H9 (cell line): ENCODE data around the gene CERK. TPM values are rescaled to one million over a fixed set of nuclear protein-coding genes. Genes with fewer than 3 reads are reported as not detected.

Experiments used
- DNase-seq: peaks from one replicate; pipeline ENCODE4 v3.0.0-alpha.2; 2017
- H2AFZ ChIP-seq: one replicate; pipeline ENCODE4 v1.6.1; 2013; ENCODE audit warnings: mild to moderate bottlenecking, low read length, control low read depth, moderate library complexity
- H2AK5ac ChIP-seq: 2 replicates; pipeline ENCODE4 v1.6.1; 2013; ENCODE audit warnings: low read length, control low read depth, mixed read lengths; ENCODE audit not compliant: insufficient read length
- H2BK120ac ChIP-seq: one replicate; pipeline ENCODE4 v1.6.1; 2013; ENCODE audit warnings: low read depth, mild to moderate bottlenecking, low read length, control low read depth, inconsistent platforms; ENCODE audit not compliant: poor library complexity, severe bottlenecking
- H2BK12ac ChIP-seq: 2 replicates; pipeline ENCODE4 v1.6.1; 2013; ENCODE audit warnings: low read length, control low read depth, mixed read lengths, low read depth; ENCODE audit not compliant: insufficient read length
- H2BK15ac ChIP-seq: 2 replicates; pipeline ENCODE4 v1.6.1; 2013; ENCODE audit warnings: low read depth, low read length, control low read depth
- H2BK20ac ChIP-seq: one replicate; pipeline ENCODE4 v1.6.1; 2013; ENCODE audit warnings: low read depth, mild to moderate bottlenecking, low read length, control low read depth, inconsistent platforms; ENCODE audit not compliant: poor library complexity, severe bottlenecking
- H2BK5ac ChIP-seq: 2 replicates; pipeline ENCODE4 v1.6.1; 2013; ENCODE audit warnings: low read length, control low read depth, mixed read lengths; ENCODE audit not compliant: insufficient read length
- H3K14ac ChIP-seq: 2 replicates; pipeline ENCODE4 v1.6.1; 2013; ENCODE audit warnings: low read length, control low read depth; ENCODE audit not compliant: insufficient read depth
- H3K18ac ChIP-seq: 2 replicates; pipeline ENCODE4 v1.6.1; 2013; ENCODE audit warnings: low read depth, mild to moderate bottlenecking, mixed read lengths, low read length, control low read depth; ENCODE audit not compliant: insufficient read length
- H3K23ac ChIP-seq: 2 replicates; pipeline ENCODE4 v1.6.1; 2013; ENCODE audit warnings: low read length, control low read depth, mixed read lengths, low read depth; ENCODE audit not compliant: insufficient read length
- H3K23me2 ChIP-seq: 2 replicates; pipeline ENCODE4 v1.6.1; 2013; ENCODE audit warnings: low read depth, mild to moderate bottlenecking, mixed read lengths, low read length, control low read depth; ENCODE audit not compliant: insufficient read length, poor library complexity, severe bottlenecking
- H3K27ac ChIP-seq: 2 replicates; pipeline ENCODE4 v1.5.1; 2013; ENCODE audit warnings: low read length, control low read depth, mixed read lengths, low read depth; ENCODE audit not compliant: insufficient read length
- H3K27me3 ChIP-seq: 2 replicates; pipeline ENCODE4 v1.6.1; 2013; ENCODE audit warnings: low read length, control low read depth, inconsistent platforms; ENCODE audit not compliant: insufficient read depth
- H3K4ac ChIP-seq: 2 replicates; pipeline ENCODE4 v1.6.1; 2013; ENCODE audit warnings: low read depth, mild to moderate bottlenecking, control low read depth, inconsistent platforms, low read length, moderate library complexity
- H3K4me1 ChIP-seq: 2 replicates; pipeline ENCODE4 v1.6.1; 2013; ENCODE audit warnings: low read length, control low read depth, inconsistent platforms; ENCODE audit not compliant: insufficient read depth
- H3K4me2 ChIP-seq: 2 replicates; pipeline ENCODE4 v1.6.1; 2013; ENCODE audit warnings: low read length, control low read depth, mixed read lengths; ENCODE audit not compliant: insufficient read length, insufficient read depth
- H3K56ac ChIP-seq: 2 replicates; pipeline ENCODE4 v1.6.1; 2013; ENCODE audit warnings: low read depth, mild to moderate bottlenecking, mixed read lengths, low read length, control low read depth; ENCODE audit not compliant: insufficient read length
- H3K79me1 ChIP-seq: 2 replicates; pipeline ENCODE4 v1.6.1; 2013; ENCODE audit warnings: low read depth, mild to moderate bottlenecking, moderate library complexity, low read length, control low read depth, inconsistent platforms; ENCODE audit not compliant: insufficient read depth, poor library complexity, severe bottlenecking
- H3K79me2 ChIP-seq: 2 replicates; pipeline ENCODE4 v1.6.1; 2013; ENCODE audit warnings: low read length, control low read depth, inconsistent platforms; ENCODE audit not compliant: insufficient read depth
- H3K9ac ChIP-seq: 2 replicates; pipeline ENCODE4 v1.6.1; 2013; ENCODE audit warnings: low read length, control low read depth, mixed read lengths; ENCODE audit not compliant: insufficient read length; ENCODE audit errors: extremely low read depth
- H3K9me3 ChIP-seq: one replicate; pipeline ENCODE4 v1.6.1; 2013; ENCODE audit warnings: low read depth, low read length, inconsistent platforms; ENCODE audit not compliant: control insufficient read depth
- H3T11ph ChIP-seq: one replicate; pipeline ENCODE4 v1.6.1; 2013; ENCODE audit warnings: mild to moderate bottlenecking, low read length, control low read depth, inconsistent platforms
- H4K20me1 ChIP-seq: one replicate; pipeline ENCODE4 v1.6.1; 2013; ENCODE audit not compliant: control insufficient read depth, insufficient read length, insufficient read depth
- H4K5ac ChIP-seq: 2 replicates; pipeline ENCODE4 v1.6.1; 2013; ENCODE audit warnings: low read depth, mild to moderate bottlenecking, mixed read lengths, low read length, control low read depth; ENCODE audit not compliant: insufficient read length
- H4K8ac ChIP-seq: replicated peaks from 2 replicates; pipeline ENCODE4 v1.6.1; 2013; ENCODE audit warnings: low read length, control low read depth, mixed read lengths, low read depth; ENCODE audit not compliant: insufficient read length
- H4K91ac ChIP-seq: 2 replicates; pipeline ENCODE4 v1.6.1; 2013; ENCODE audit warnings: low read depth, mild to moderate bottlenecking, moderate library complexity, mixed read lengths, low read length, control low read depth; ENCODE audit not compliant: insufficient read length
- H3K27ac Mint-ChIP-seq, 3 experiments: 2 replicates in 2 of 3; 3 replicates in 1 of 3; pipeline ENCODE4 v1.8.0; 2020 to 2021; ENCODE audit warnings: mixed read lengths in 3 of 3, mild to moderate bottlenecking in 1 of 3, moderate library complexity in 1 of 3
- H3K27me3 Mint-ChIP-seq: 2 replicates; pipeline ENCODE4 v1.8.0; 2021; ENCODE audit warnings: low read depth, mild to moderate bottlenecking, moderate library complexity, mixed read lengths
- H3K36me3 Mint-ChIP-seq, 3 experiments: 2 replicates in 2 of 3; 3 replicates in 1 of 3; pipeline ENCODE4 v1.8.0; 2020 to 2021; ENCODE audit warnings: low read depth in 3 of 3, mixed read lengths in 3 of 3; ENCODE audit not compliant: insufficient read depth in 1 of 3
- H3K4me1 Mint-ChIP-seq, 2 experiments: 2 replicates each; pipeline ENCODE4 v1.8.0; 2020; ENCODE audit warnings: mixed read lengths in 2 of 2
- H3K4me3 Mint-ChIP-seq, 2 experiments: 2 replicates in 1 of 2; 3 replicates in 1 of 2; pipeline ENCODE4 v1.8.0; 2020 to 2021; ENCODE audit warnings: mild to moderate bottlenecking in 2 of 2, mixed read lengths in 2 of 2, moderate library complexity in 1 of 2
- H3K9me3 Mint-ChIP-seq, 2 experiments: 2 replicates in 1 of 2; 3 replicates in 1 of 2; pipeline ENCODE4 v1.8.0; 2020; ENCODE audit warnings: mild to moderate bottlenecking in 2 of 2, mixed read lengths in 2 of 2, moderate library complexity in 1 of 2
- CTCF ChIP-seq: fragments of 200-600 bp; sonication (generic); conservative IDR thresholded peaks from 3 replicates; pipeline ENCODE4 v1.8.0; 2021; ENCODE audit warnings: antibody characterized with exemption, mild to moderate bottlenecking
- WGBS: extraction: QIAGEN DNeasy Blood & Tissue Kit; methylation state at CpG from one replicate; pipeline ENCODE4 v1.1.7; 2013; ENCODE audit warnings: missing lambda C conversion rate, low lambda C conversion rate, mixed read lengths; ENCODE audit not compliant: insufficient read length; ENCODE audit errors: extremely low coverage; 5-methylcytosine and 5-hydroxymethylcytosine counted together
- total RNA-seq: library from RNA; stranded (reverse); gene quantifications from 2 replicates; pipeline ENCODE4 v1.2.1, GENCODE V29; 2021

CERK gene
- total RNA-seq, 1 experiment from 2014 or later = 47.1 TPM

- no peaks in the 10 kb centered on the region for H3K9me3 ChIP-seq
- H4K8ac ChIP-seq = no peak overlapping the region
- H2AFZ ChIP-seq = no peak overlapping the region
- no peak overlapping the region for H3K27ac ChIP-seq
- peaks cover 31 to 34% of the 10 kb centered on the region in 2 experiments for H3K4me1 Mint-ChIP-seq
- WGBS = no CpG with 5 or more reads among the region's 20 CpGs
- no peak overlapping the region for H3K23ac ChIP-seq
- no peak overlapping the region for H3K4ac ChIP-seq
- H3K36me3 Mint-ChIP-seq = peaks cover 0 to 6% (median 2%) of the 10 kb centered on the region in 3 experiments; a peak in 3 of 7 replicates
- peak; percentile 50 for DNase-seq
- no peak overlapping the region for H3K56ac ChIP-seq
- no peaks in the 10 kb centered on the region for H4K20me1 ChIP-seq
- no peak overlapping the region for H4K5ac ChIP-seq
- no peak overlapping the region for H4K91ac ChIP-seq
- H3K18ac ChIP-seq = no peak overlapping the region
- no peak overlapping the region for H2BK120ac ChIP-seq
- no peak overlapping the region for H2BK20ac ChIP-seq
- no peak for TF ChIP-seq CTCF
- peaks cover 12% of the 10 kb centered on the region for H3K27me3 Mint-ChIP-seq
- no peak overlapping the region for H2BK5ac ChIP-seq
- no peaks in the 10 kb centered on the region for H3K27me3 ChIP-seq
- H3K4me1 ChIP-seq = peaks cover 7% of the 10 kb centered on the region; the same call in 1 of the 2 replicates
- no peaks in the 10 kb centered on the region for H3K23me2 ChIP-seq
- peaks cover 4% of the 10 kb centered on the region for H3K79me1 ChIP-seq
- H2BK15ac ChIP-seq = no peak overlapping the region
- H3T11ph ChIP-seq = no peak overlapping the region
- peak overlapping the region; percentile 22 for H3K4me2 ChIP-seq
- H3K4me3 Mint-ChIP-seq = peak overlapping the region; percentile 65 to 80
- no peak overlapping the region for H2AK5ac ChIP-seq
- H3K9me3 Mint-ChIP-seq = peaks cover 3 to 8% of the 10 kb centered on the region in 2 experiments; a peak in 2 of 5 replicates
- peaks cover 2% of the 10 kb centered on the region; the same call in 1 of the 2 replicates for H3K79me2 ChIP-seq
- no peak overlapping the region for H2BK12ac ChIP-seq
- H3K9ac ChIP-seq = no peak overlapping the region
- H3K14ac ChIP-seq = no peak overlapping the region; the same call in 1 of the 2 replicates
- no peak overlapping the region; a peak in 1 of 7 replicates for H3K27ac Mint-ChIP-seq
Observed at GRCh38 chr22:46738647-46739093, 618 bp upstream of the CERK start.
